ENCODE measurements around the gene RASSF5. TPM values are rescaled to one million over a fixed set of nuclear protein-coding genes. Genes with fewer than 3 reads are reported as not detected.

The RASSF5 gene
- total RNA-seq, 2 donors from 2014 or later: 9.9 to 17.5 TPM

DNA sequence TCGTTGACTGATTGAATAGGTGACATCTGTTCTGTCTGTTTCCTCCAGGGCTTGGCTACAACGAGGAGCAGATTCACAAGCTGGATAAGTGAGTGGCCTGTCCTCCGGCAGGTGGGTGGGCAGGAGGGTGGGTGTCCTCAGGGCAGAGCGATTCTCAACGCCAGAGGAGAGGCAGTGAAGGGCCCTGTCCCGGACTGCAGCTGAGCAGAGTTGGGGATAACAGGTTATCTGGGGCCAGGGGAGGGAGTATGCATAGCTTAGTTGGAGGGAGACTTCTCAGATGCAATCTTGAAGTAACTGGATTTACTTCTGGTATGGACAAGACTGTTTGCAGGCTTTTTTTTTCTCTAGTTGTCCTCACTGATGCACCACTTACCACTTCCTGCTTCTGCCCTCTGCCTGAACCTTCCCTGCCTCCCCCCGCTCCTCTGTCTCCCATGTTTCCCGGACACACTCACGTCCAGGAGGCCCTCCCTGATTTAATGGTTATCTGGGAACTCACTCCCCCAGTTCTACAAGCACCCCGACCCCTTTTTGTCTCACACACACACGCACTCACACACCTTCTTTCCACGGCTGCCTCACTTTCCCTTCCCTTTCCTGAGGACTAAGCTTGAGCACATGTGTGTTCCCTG is 16.4 kb upstream of the RASSF5 start:
- Histone ChIP-seq H3K27ac (no peak overlapping the region), H3K4me3 (no peak overlapping the region), H3K27me3 (no peaks in the 10 kb centered on the region), H3K4me1 (peaks cover 0 to 29% of the 10 kb centered on the region in 2 donors), H3K36me3 (no peaks in the 10 kb centered on the region), H3K9me3 (no peaks in the 10 kb centered on the region)
- TF ChIP-seq, protein P1, sequence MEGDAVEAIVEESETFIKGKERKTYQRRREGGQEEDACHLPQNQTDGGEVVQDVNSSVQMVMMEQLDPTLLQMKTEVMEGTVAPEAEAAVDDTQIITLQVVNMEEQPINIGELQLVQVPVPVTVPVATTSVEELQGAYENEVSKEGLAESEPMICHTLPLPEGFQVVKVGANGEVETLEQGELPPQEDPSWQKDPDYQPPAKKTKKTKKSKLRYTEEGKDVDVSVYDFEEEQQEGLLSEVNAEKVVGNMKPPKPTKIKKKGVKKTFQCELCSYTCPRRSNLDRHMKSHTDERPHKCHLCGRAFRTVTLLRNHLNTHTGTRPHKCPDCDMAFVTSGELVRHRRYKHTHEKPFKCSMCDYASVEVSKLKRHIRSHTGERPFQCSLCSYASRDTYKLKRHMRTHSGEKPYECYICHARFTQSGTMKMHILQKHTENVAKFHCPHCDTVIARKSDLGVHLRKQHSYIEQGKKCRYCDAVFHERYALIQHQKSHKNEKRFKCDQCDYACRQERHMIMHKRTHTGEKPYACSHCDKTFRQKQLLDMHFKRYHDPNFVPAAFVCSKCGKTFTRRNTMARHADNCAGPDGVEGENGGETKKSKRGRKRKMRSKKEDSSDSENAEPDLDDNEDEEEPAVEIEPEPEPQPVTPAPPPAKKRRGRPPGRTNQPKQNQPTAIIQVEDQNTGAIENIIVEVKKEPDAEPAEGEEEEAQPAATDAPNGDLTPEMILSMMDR (IDR thresholded peaks at IDR 0.05): no peak
- no peak for DNase-seq (ENCODE audit: low spot score)

DNA sequence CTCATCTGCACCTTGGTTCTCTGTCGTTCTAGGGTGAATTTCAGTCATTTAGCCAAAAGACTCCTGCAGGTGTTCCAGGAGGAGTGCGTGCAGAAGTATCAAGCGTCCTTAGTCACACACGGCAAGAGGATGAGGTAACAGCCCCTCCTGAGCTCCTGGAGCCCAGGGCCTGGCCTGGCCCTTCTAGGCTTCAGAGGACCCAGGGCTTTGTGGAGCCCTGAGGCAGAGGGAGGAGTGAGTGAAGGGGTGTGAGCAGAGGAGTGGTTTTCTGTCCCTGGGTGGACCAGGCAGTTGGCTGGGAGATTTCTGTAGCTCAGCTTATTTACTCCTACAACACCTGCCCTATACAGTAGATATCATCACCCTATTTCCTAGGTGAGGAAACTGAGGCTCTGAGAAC is 15.7 kb upstream of the RASSF5 start:
- Histone ChIP-seq H3K27ac (no peak overlapping the region), H3K9me3 (no peaks in the 10 kb centered on the region), H3K36me3 (no peaks in the 10 kb centered on the region), H3K27me3 (no peaks in the 10 kb centered on the region), H3K4me1 (peaks cover 0 to 36% of the 10 kb centered on the region in 2 donors), H3K4me3 (no peak overlapping the region)
- TF ChIP-seq, protein P1 (IDR thresholded peaks at IDR 0.05): no peak
- no peak for DNase-seq (ENCODE audit: low spot score)

DNA sequence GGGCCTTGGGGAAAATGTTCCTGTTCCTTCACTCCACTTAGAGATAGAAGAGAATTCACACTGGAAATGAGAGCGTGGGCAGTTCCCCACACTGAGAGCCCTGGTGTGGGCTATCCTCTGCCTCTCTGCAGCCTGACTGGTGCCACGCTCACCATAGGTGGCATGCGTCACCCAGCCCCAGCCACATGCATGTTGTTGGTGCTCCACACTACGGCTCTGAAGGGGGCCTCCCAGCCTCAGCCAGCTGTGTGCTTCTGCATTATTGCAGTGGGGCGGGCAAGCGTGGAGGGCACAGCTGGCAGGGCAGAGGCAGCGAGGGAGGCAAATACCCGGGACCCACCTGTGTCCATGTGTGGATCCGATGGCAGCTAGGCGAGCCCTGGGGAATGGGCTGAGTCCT is 14.7 kb upstream of the RASSF5 start:
- H3K27me3 ChIP-seq: no peaks in the 10 kb centered on the region
- H3K4me3 ChIP-seq: no peak overlapping the region
- H3K27ac ChIP-seq: no peak overlapping the region
- no peaks in the 10 kb centered on the region for H3K9me3 ChIP-seq
- H3K4me1 ChIP-seq: peaks cover 0 to 30% of the 10 kb centered on the region in 2 donors
- H3K36me3 ChIP-seq: no peaks in the 10 kb centered on the region
- TF ChIP-seq, protein P1 (IDR thresholded peaks at IDR 0.05): no peak
- DNase-seq (ENCODE audit: low spot score): no peak

DNA sequence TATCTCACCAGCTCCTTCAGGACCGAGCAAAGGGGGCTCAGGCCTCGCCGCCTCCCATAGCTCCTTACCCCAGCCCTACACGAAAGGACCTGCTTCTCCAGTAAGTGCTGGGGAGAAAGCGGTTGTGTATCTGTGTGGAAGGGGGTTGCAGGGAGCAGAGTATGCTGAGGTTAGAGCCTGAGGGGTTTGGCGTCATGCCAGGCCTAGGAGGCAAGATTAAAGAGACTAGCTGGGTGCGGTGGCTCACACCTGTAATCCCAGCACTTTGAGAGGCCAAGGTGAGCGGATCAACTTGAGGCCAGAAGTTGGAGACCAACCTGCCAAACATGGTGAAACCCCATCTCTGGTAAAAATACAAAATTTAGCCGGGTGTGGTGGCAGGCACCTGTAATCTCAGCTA is 14.1 kb upstream of the RASSF5 start:
- H3K4me1 ChIP-seq: peaks cover 0 to 27% of the 10 kb centered on the region in 2 donors
- H3K36me3 ChIP-seq: no peaks in the 10 kb centered on the region
- H3K27me3 ChIP-seq: no peaks in the 10 kb centered on the region
- no peak overlapping the region for H3K4me3 ChIP-seq
- no peak overlapping the region for H3K27ac ChIP-seq
- H3K9me3 ChIP-seq: no peaks in the 10 kb centered on the region
- no peak for DNase-seq (ENCODE audit: low spot score)
- TF ChIP-seq, protein P1 (IDR thresholded peaks at IDR 0.05): no peak

DNA sequence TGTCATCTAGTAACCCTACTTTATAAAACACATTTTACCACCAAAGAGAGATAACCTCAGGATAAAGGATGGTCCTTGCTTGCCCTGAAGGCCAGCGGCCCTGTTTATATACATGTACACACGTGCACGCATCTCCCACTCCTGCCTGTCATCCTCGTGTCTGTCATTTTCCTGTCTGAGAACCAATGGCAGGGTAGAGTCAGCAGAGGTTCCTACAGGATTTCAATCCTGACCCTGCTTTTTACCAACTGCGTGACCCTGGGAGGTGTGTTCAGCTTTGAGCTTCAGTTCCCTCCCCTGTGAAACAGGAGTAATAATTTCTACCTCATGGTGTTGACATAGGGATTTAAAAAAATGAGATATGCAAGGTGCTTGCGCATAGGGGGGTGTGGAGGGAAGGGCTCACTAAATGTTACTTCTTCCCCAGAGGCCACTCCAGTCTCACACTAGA is 12.3 kb upstream of the RASSF5 start:
- H3K27me3 ChIP-seq: no peaks in the 10 kb centered on the region
- no peaks in the 10 kb centered on the region for H3K36me3 ChIP-seq
- H3K9me3 ChIP-seq: no peaks in the 10 kb centered on the region
- TF ChIP-seq, protein P1 (IDR thresholded peaks at IDR 0.05): no peak
- H3K27ac ChIP-seq: peak overlapping the region; percentile 46 to 67
- no peak for DNase-seq (ENCODE audit: low spot score)
- peaks cover 0 to 27% of the 10 kb centered on the region in 2 donors for H3K4me1 ChIP-seq
- H3K4me3 ChIP-seq: no peak overlapping the region

Data from right atrium auricular region (tissue), 2 donors.